Breast epithelium (tissue), 3 donors: ENCODE data around the gene RSRP1.

Experiments
- CTCF ChIP-seq, 3 donors: fragments of 450-650 bp; IDR thresholded peaks; one replicate each; pipeline ENCODE4 v1.5.1; 2016 to 2017; ENCODE audit warnings: antibody characterized with exemption in 3 of 3, mild to moderate bottlenecking in 3 of 3, moderate library complexity in 3 of 3
- POLR2A ChIP-seq: fragments of 450-650 bp; IDR thresholded peaks from one replicate; pipeline ENCODE4 v1.6.1; 2016; ENCODE audit warnings: antibody characterized with exemption, mild to moderate bottlenecking, moderate library complexity
- POLR2AphosphoS5 ChIP-seq, 3 donors: sonication (generic); formaldehyde crosslinking; IDR thresholded peaks; one replicate each; pipeline ENCODE4 v1.6.1; 2017; ENCODE audit warnings: antibody characterized with exemption in 3 of 3

- no peak for TF ChIP-seq CTCF (IDR thresholded peaks at IDR 0.05)
- TF ChIP-seq POLR2AphosphoS5 (IDR thresholded peaks at IDR 0.05), result no peak
- no peak for TF ChIP-seq POLR2A
These were observed 50.4 kb downstream of the RSRP1 start for GRCh38 chr1:25196830-25197229.
